ENCODE measurements around the gene TXNDC17.

TXNDC17 gene

GRCh38 chr17:6674586-6674985, 33.7 kb downstream of the TXNDC17 start (continued):
- TF ChIP-seq ZNF654 (tag by site-specific recombination; IDR thresholded peaks at IDR 0.05; ENCODE audit: low read depth) (no peak), ZNF610 (tag by site-specific recombination; IDR thresholded peaks at IDR 0.05; ENCODE audit: borderline replicate concordance) (no peak), ZNF2 (tag by site-specific recombination; IDR thresholded peaks at IDR 0.05) (no peak), ZBTB26 (tag by site-specific recombination; optimal IDR thresholded peaks at IDR 0.05) (no peak)

DNA sequence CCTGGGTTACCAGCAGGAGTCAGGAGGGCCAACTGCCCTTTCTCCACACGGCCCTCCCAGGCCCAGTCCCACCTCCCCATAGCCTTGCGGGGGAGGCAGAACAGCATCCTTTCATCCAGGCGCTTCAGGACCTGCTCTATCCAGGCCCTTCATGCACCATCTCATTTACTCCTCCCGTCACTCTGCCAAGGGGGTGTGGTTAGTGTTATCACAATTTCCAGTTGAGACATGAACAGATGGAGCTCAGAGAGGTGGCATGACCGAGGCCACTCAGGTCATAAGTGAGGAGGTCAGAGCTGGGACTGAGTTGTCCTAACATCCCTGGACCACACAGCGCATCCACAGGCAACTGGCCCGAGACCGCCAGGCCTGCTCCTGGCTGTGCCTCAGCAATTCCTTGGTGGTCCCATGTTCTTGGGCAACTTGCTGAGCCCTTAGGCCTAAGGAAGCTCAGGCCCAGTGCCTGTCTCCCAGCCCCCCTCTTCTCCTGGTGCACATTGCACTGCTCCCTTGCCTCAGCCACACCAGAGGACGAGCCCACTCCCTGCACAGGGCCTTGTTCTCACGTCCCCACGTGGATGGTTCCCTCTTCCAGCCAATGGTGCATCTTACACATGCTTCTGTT, 34.5 kb downstream of the TXNDC17 start:
- ChIA-PET CTCF (interaction anchor here (0.6 to 1.1 kb wide), 2 partner anchors 38 to 327 kb away, joined by 3 to 4 read pairs; partner anchors contain the start of gene SLC13A5), POLR2A (no interaction called here)
- no peak for TF ChIP-seq OVOL3 (tag by site-specific recombination; IDR thresholded peaks at IDR 0.05)
- no peak for TF ChIP-seq ZNF133 (tag by site-specific recombination; IDR thresholded peaks at IDR 0.05)
- TF ChIP-seq REST (tag by site-specific recombination; IDR thresholded peaks at IDR 0.05) = no peak
- no peak for TF ChIP-seq ZNF155 (tag by site-specific recombination; IDR thresholded peaks at IDR 0.05)
- TF ChIP-seq RBAK (tag by site-specific recombination; IDR thresholded peaks at IDR 0.05) = no peak
- no peak for TF ChIP-seq ZNF521 (tag by site-specific recombination; IDR thresholded peaks at IDR 0.05)
- no peak for TF ChIP-seq KLF9 (tag by site-specific recombination; IDR thresholded peaks at IDR 0.05; ENCODE audit: low read depth)
- no peak for TF ChIP-seq ZNF433 (tag by site-specific recombination; IDR thresholded peaks at IDR 0.05; ENCODE audit: low read depth)
- no peak for TF ChIP-seq ZBTB11 (tag by site-specific recombination; conservative IDR thresholded peaks at IDR 0.05; ENCODE audit: low read depth)
- TF ChIP-seq, protein P1, sequence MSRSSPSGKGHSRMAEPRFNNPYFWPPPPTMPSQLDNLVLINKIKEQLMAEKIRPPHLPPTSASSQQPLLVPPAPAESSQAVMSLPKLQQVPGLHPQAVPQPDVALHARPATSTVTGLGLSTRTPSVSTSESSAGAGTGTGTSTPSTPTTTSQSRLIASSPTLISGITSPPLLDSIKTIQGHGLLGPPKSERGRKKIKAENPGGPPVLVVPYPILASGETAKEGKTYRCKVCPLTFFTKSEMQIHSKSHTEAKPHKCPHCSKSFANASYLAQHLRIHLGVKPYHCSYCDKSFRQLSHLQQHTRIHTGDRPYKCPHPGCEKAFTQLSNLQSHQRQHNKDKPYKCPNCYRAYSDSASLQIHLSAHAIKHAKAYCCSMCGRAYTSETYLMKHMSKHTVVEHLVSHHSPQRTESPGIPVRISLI (tag by site-specific recombination; IDR thresholded peaks at IDR 0.05) = no peak
- TF ChIP-seq GLIS2 (tag by site-specific recombination; IDR thresholded peaks at IDR 0.05) = no peak
- no peak for TF ChIP-seq ZNF2 (tag by site-specific recombination; IDR thresholded peaks at IDR 0.05)
- TF ChIP-seq ZNF169 (tag by site-specific recombination; IDR thresholded peaks at IDR 0.05) = no peak
- TF ChIP-seq ZNF23 (tag by site-specific recombination; IDR thresholded peaks at IDR 0.05; ENCODE audit: borderline replicate concordance) = no peak
- Histone ChIP-seq H3K4me1 (ENCODE audit: control insufficient read depth, insufficient read depth, low read length) (no peaks in the 10 kb centered on the region), H3K9me3 (ENCODE audit: control insufficient read depth, insufficient read depth, low read depth, low read length) (no peaks in the 10 kb centered on the region), H3K27ac (ENCODE audit: extremely low read depth, low read depth, low read length) (no peak overlapping the region), H3K36me3 (ENCODE audit: control insufficient read depth in 2 of 2, insufficient read depth in 1 of 2, low read length in 2 of 2) (no peaks in the 10 kb centered on the region; a peak in 1 of 3 replicates), H3K4me3 (ENCODE audit: low read depth, low read length) (no peak overlapping the region)
